BE2C (cell line): ENCODE measurements around the gene TRAPPC11.

Experiments
- DNase-seq: peaks from one replicate; pipeline ENCODE4 v3.0.0-alpha.2; 2020
- H3K27me3 ChIP-seq: fragments of 250-450 bp; sonication (Bioruptor Pico); 2 replicates; pipeline ENCODE4 v1.5.1; 2020; ENCODE audit warnings: mild to moderate bottlenecking
- H3K36me3 ChIP-seq: fragments of 250-450 bp; sonication (Bioruptor Pico); 2 replicates; pipeline ENCODE4 v1.5.1; 2020; ENCODE audit warnings: mild to moderate bottlenecking
- H3K4me1 ChIP-seq: fragments of 250-450 bp; sonication (Bioruptor Pico); 2 replicates; pipeline ENCODE4 v1.5.1; 2020
- H3K4me3 ChIP-seq: 2 replicates; pipeline ENCODE4 v1.5.1; 2011; ENCODE audit warnings: low read depth, low read length
- H3K9me3 ChIP-seq: fragments of 250-450 bp; sonication (Bioruptor Pico); 2 replicates; pipeline ENCODE4 v1.5.1; 2020
- TF ChIP-seq, protein P1 (sequence below): IDR thresholded peaks from 2 replicates; pipeline ENCODE4 v1.5.1; 2012; ENCODE audit warnings: mild to moderate bottlenecking, low read depth, low read length

The TRAPPC11 gene

DNA sequence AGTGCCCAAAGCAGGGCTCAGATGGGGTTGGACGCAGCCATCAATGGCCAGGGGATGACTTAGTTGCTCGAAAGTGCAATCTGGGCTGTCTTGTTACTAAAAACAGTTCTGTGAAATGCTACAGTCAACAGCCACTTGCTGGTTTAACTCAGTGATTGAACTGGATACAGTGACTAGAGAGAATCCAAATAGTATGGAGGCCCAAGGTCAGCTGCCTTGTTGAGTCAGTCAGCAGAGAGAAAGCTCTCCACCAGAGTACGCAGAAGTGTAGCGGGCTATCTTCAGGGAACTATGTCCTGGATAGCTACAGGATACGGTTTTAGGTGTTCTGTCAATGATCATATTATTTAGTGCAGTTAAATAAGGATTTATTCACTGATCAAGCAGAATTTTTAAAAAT, 68.4 kb downstream of the TRAPPC11 start:
- TF ChIP-seq, protein P1, sequence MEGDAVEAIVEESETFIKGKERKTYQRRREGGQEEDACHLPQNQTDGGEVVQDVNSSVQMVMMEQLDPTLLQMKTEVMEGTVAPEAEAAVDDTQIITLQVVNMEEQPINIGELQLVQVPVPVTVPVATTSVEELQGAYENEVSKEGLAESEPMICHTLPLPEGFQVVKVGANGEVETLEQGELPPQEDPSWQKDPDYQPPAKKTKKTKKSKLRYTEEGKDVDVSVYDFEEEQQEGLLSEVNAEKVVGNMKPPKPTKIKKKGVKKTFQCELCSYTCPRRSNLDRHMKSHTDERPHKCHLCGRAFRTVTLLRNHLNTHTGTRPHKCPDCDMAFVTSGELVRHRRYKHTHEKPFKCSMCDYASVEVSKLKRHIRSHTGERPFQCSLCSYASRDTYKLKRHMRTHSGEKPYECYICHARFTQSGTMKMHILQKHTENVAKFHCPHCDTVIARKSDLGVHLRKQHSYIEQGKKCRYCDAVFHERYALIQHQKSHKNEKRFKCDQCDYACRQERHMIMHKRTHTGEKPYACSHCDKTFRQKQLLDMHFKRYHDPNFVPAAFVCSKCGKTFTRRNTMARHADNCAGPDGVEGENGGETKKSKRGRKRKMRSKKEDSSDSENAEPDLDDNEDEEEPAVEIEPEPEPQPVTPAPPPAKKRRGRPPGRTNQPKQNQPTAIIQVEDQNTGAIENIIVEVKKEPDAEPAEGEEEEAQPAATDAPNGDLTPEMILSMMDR: no peak
- H3K4me3 ChIP-seq: no peak overlapping the region
- H3K27me3 ChIP-seq: no peaks in the 10 kb centered on the region
- H3K4me1 ChIP-seq: no peaks in the 10 kb centered on the region
- no peaks in the 10 kb centered on the region for H3K36me3 ChIP-seq
- no peaks in the 10 kb centered on the region; the same call in 1 of the 2 replicates for H3K9me3 ChIP-seq
- DNase-seq: no peak

DNA sequence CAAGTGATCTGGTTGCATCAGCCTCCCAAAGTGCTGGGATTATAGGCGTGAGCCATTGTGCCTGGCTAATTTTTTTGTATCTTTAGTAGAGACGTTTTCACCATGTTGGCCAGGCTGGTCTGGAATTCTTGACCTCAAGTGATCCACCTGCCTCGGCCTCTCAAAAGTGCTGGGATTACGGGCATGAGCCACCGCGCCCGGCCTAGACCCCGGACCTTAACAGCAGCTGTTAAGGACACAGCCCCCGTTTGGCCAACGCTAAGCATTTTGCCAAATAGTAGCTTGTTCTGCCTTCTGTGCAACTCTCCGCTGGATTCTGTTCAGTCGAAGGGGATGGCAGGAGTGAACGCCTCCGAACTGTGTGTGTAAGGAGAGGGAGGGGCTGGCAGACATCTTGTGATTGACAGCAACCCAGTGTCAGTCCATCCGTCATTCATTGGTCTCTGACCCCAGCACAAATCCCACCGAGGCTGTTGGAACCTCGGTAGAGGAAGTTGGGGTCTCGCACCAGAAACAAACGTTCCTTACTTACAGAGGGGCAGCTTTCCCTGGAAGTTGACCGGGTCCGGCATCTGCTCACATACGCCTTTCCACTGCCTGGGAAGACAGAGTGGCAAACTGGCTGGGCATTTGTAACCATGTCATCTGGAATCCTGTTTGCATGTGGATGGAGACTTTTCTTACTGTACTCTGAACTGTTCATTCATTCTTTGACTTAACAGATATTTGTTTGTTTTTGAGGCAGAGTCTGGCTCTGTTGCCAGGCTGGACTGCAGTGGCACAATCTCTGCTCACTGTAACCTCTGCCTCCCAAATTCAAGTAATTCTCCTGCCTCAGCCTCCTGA, 69.4 kb downstream of the TRAPPC11 start:
- no peak for DNase-seq
- no peaks in the 10 kb centered on the region for H3K4me1 ChIP-seq
- TF ChIP-seq, protein P1: no peak
- H3K4me3 ChIP-seq: no peak overlapping the region
- no peaks in the 10 kb centered on the region for H3K36me3 ChIP-seq
- no peaks in the 10 kb centered on the region; the same call in 1 of the 2 replicates for H3K9me3 ChIP-seq
- H3K27me3 ChIP-seq: no peaks in the 10 kb centered on the region

DNA sequence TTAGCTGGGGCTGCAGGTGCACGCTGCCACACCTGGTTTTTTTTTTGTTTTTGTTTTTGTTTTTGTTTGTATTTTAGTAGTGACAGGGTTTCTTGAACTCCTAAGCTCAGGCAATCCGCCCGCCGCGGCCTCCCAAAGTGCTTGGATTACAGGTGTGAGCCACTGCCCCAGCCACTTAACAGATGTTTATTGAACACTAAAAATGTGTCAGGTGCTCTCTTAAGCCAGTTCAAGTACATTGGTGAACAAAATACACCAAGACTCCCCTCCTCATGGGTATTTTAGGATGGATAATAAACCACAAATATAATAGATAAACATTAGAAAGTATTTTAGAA, 69.9 kb downstream of the TRAPPC11 start:
- H3K36me3 ChIP-seq: no peaks in the 10 kb centered on the region
- TF ChIP-seq, protein P1: no peak
- DNase-seq: no peak
- H3K4me1 ChIP-seq: no peaks in the 10 kb centered on the region
- no peaks in the 10 kb centered on the region for H3K27me3 ChIP-seq
- H3K4me3 ChIP-seq: no peak overlapping the region
- no peaks in the 10 kb centered on the region; the same call in 1 of the 2 replicates for H3K9me3 ChIP-seq

DNA sequence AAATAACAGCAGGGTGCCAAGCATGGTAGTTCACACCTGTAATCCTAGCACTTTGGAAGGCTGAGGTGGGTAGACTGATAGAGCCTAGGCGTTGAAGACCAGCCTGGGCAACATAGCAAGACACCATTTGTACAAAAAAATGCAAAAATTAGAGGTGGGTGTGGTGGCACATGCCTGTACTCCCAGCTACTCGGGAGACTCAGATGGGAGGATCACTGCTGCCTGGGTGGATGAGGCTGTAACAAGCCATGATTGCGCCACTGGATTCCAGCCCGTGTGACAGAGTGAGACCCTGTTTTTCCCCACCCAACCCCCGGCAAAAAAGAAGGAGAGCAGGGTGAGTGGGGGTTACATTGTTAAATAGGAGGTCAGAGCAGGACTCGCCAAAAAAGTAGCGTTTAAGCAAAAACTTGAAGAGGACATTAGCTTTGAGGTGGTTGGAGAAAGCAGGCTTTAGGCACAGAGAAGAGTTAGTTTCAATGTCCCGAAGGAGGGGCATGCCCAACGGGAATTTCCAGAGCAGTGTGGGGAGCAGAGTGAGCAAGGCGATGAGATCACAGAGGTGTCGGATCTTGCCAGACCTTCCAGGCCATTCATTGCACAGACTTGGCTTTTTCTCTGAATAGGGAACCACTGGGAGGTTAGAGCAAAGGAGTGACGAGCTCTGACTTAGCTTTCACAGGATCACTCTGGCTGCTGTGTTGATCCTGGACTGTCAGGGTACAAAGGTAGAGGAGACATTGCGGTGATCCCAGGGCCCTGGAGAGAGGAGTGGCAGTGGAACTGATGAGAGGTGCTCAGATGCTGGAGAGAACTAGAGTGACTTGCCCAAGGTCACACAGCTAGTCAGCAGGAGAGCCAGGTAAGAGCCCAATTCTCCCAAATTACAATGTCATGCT, 70.6 kb downstream of the TRAPPC11 start:
- Histone ChIP-seq H3K9me3 (no peaks in the 10 kb centered on the region; the same call in 1 of the 2 replicates), H3K36me3 (no peaks in the 10 kb centered on the region), H3K4me3 (no peak overlapping the region), H3K27me3 (no peaks in the 10 kb centered on the region), H3K4me1 (no peaks in the 10 kb centered on the region)
- no peak for DNase-seq
- TF ChIP-seq, protein P1: no peak

DNA sequence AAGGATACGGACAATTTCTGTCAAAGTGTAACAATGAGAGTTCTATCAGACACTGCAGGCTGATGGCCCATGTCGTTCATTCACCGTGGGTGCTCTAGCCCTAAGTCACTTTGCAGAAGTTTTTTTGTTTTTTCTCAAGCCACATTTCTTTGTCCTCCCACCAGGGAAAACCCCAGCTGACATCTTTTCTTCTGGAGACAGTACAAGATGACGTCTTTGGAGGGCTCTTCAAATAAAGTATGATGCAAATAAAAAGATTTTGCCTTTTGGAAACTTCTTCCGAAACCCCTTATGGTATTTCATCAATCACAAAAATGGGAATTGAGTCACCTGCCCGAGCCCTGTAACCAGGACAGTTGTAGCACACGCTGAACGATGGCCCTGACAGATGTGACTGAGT, 73.2 kb downstream of the TRAPPC11 start:
- H3K9me3 ChIP-seq: no peaks in the 10 kb centered on the region
- H3K4me3 ChIP-seq: no peak overlapping the region
- TF ChIP-seq, protein P1: no peak
- H3K27me3 ChIP-seq: no peaks in the 10 kb centered on the region
- H3K4me1 ChIP-seq: no peaks in the 10 kb centered on the region
- DNase-seq: no peak
- H3K36me3 ChIP-seq: no peaks in the 10 kb centered on the region

DNA sequence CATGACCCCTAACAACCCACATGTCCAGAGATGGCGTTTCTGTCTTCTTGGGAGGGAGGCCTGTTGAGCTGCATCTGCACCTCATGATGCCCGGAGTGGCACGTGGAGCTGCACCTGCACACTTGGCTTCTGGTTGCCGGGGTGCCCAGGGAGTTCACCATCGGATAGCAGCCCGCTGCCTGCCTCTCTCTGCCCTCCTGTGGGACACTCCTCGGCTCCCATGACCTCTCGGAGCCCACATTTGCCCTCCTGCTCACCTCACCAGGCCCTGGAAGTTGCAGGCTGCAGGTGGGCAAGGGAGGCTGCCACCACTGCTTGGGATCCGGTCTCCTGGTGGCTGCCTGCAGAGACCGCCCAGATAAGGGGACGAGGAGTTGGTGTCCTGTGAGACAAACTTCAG, 74.1 kb downstream of the TRAPPC11 start:
- TF ChIP-seq, protein P1: no peak
- no peak overlapping the region for H3K4me3 ChIP-seq
- H3K4me1 ChIP-seq: no peaks in the 10 kb centered on the region
- no peaks in the 10 kb centered on the region for H3K27me3 ChIP-seq
- H3K9me3 ChIP-seq: no peaks in the 10 kb centered on the region
- DNase-seq: no peak
- H3K36me3 ChIP-seq: no peaks in the 10 kb centered on the region
